ENCODE measurements around the gene CEP63.

Gene CEP63

DNA sequence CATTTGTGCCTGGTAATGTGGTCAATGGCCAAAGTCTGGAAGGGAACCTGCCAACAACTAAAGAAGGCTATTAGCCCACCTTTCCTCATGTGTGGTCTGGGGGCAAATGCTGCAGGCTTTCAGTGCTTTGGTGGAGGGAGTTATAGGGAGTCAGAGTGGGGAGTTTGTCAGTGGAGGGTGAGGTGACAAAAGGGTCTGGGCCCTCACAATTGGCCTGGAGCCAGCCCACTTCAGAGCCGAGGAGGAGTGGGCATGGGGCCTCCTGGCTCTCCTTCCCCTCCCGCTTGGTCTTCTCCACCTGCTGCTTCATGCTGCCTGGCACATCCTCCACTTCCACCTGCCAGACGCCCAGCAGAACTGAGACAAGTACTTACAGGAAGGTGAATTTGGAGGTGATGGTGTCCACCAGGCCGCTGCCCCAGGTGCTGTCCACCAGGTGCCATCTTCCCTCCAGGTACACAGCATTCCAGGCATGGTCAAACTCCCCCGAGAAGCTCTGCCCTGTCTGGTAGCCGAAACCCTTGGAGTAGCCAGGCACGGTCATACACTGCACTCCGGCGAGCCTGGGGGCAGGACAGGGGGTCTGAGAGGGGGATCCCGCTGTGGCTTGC lies 124.1 kb downstream of the CEP63 start:
- Histone ChIP-seq H3K36me3 (ENCODE audit: control insufficient read depth, insufficient read depth, low read length, severe bottlenecking) (no peaks in the 10 kb centered on the region), H3K27me3 (replicated peaks; ENCODE audit: control insufficient read depth, insufficient read depth, low read length) (no peaks in the 10 kb centered on the region), H3K9ac (ENCODE audit: low read length) (no peak overlapping the region), H3K4me1 (ENCODE audit: control insufficient read depth, insufficient read depth, low read length) (no peaks in the 10 kb centered on the region), H3K4me3 (ENCODE audit: low read length) (no peak overlapping the region), H3K9me3 (ENCODE audit: control insufficient read depth, low read length) (no peaks in the 10 kb centered on the region)
- DNase-seq (ENCODE audit: low read depth), result no peak

DNA sequence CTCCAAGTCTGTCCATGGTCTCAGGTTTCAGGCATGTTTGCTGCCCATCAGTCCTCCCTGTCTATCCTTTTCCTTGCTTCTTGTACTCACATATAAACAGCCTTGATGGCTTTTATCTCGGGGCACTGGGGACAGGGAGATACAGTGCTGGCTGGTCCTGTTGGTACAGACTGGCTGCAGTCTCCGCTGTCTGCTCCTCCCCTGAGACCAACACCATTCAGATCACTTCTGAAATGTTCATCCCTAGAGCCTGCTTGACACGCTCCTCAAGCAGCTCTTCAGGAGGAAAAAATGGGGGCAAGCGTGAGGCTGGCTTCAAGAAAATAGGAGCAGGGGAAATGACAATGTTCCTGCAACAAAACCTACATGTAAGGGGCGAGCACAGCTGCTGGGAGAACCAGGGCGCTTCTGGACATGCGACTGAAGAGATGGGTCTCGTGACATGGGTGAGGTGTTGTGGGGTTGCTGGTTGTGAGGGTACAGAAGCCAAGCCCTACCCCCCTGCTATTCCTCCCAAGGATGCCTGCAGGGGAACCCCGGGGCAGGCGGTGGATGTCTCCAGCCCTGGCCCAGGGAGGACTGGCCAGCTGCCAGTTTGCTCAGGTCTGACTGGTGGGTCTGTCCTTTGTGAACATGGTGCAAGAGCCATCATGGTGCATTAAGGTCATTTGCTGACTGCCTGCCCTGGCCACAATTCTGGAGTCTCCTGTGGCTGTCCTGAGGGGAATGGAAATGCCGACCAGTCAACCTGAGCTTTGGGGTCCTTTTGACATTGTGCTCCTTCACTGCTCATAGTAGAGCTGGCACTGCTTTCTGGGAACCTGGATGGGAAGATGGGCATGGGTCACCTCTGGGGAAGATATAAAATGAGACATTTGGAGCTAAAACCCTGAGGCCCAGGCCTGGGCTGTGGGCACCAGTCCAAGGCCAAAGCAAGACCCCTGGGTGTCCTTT lies 124.9 kb downstream of the CEP63 start:
- no peak for DNase-seq (ENCODE audit: low read depth)
- Histone ChIP-seq H3K4me1 (ENCODE audit: control insufficient read depth, insufficient read depth, low read length) (no peaks in the 10 kb centered on the region), H3K27me3 (replicated peaks; ENCODE audit: control insufficient read depth, insufficient read depth, low read length) (no peaks in the 10 kb centered on the region), H3K9ac (ENCODE audit: low read length) (no peak overlapping the region), H3K9me3 (ENCODE audit: control insufficient read depth, low read length) (no peaks in the 10 kb centered on the region), H3K36me3 (ENCODE audit: control insufficient read depth, insufficient read depth, low read length, severe bottlenecking) (no peaks in the 10 kb centered on the region), H3K4me3 (ENCODE audit: low read length) (no peak overlapping the region)

DNA sequence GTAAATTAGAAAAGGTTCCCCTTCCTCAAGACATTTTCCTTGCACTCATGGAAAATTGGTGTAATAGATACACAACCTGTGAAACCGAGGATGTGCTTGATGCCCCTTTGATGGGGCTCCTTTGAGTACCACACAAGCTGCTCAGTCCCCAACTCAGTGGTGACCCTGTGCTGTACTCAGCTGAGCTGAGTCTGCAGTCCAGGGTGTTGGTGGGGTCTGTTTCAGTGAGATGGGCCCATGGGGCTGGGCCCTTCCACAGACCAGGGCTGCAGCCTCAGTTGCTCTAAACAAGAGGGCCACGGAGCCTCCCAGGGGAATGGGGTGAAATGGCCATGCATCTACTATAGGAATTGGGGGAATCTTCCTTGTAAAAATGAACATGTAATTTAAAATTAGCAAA lies 125.7 kb downstream of the CEP63 start:
- Histone ChIP-seq H3K9ac (ENCODE audit: low read length) (no peak overlapping the region), H3K9me3 (ENCODE audit: control insufficient read depth, low read length) (no peaks in the 10 kb centered on the region), H3K4me3 (ENCODE audit: low read length) (no peak overlapping the region), H3K4me1 (ENCODE audit: control insufficient read depth, insufficient read depth, low read length) (no peaks in the 10 kb centered on the region), H3K27me3 (replicated peaks; ENCODE audit: control insufficient read depth, insufficient read depth, low read length) (no peaks in the 10 kb centered on the region), H3K36me3 (ENCODE audit: control insufficient read depth, insufficient read depth, low read length, severe bottlenecking) (no peaks in the 10 kb centered on the region)
- no peak for DNase-seq (ENCODE audit: low read depth)

DNA sequence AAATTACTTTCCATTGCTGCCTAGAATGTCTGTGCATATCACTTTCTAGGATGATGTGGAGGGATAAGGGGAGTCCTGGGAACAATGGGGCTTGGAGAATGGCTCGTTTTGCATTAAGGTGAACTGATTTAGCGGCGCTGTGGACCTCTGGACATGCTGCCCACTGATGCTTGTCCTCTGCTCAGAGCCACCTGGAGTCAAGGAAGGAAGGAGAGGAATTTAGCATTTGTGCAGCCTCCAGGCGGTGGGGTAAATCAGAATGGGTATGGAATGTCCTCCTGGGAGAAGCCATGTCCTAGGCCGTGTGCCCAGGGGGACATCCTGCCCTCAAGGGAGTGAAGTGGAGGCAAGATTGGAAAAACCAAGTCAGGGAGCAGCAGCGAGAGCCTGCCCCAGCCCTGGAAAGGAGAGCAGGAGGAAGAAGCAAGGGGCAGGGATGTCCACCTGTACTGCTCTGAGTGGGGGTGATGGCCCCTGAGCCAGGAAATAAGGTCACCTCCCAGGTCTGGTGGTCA lies 127.2 kb downstream of the CEP63 start:
- Histone ChIP-seq H3K4me1 (ENCODE audit: control insufficient read depth, insufficient read depth, low read length) (no peaks in the 10 kb centered on the region), H3K4me3 (ENCODE audit: low read length) (no peak overlapping the region), H3K9me3 (ENCODE audit: control insufficient read depth, low read length) (no peaks in the 10 kb centered on the region), H3K9ac (ENCODE audit: low read length) (no peak overlapping the region), H3K27me3 (replicated peaks; ENCODE audit: control insufficient read depth, insufficient read depth, low read length) (no peaks in the 10 kb centered on the region), H3K36me3 (ENCODE audit: control insufficient read depth, insufficient read depth, low read length, severe bottlenecking) (no peaks in the 10 kb centered on the region)
- no peak for DNase-seq (ENCODE audit: low read depth)

DNA sequence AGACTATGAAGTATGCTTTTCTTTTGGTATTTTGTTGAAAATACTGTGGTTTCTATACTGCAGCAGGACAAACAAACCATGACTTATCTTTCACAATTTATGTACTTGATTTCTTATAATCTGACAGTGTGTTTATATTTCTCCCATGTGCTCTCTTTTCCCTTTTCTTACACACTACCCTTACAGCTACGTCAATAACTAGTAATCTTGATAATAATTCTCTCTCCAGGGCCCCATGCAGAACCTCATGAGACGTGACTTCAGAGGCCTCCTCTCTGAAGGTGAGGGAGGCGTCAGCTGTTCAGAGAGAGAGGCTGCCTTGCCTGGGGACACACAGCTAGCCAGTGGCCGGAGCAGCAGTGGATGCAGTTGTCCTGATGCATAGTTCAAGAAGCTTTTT lies 129.1 kb downstream of the CEP63 start:
- Histone ChIP-seq H3K4me1 (ENCODE audit: control insufficient read depth, insufficient read depth, low read length) (no peaks in the 10 kb centered on the region), H3K9me3 (ENCODE audit: control insufficient read depth, low read length) (no peaks in the 10 kb centered on the region), H3K4me3 (ENCODE audit: low read length) (no peak overlapping the region), H3K36me3 (ENCODE audit: control insufficient read depth, insufficient read depth, low read length, severe bottlenecking) (no peaks in the 10 kb centered on the region), H3K9ac (ENCODE audit: low read length) (no peak overlapping the region), H3K27me3 (replicated peaks; ENCODE audit: control insufficient read depth, insufficient read depth, low read length) (no peaks in the 10 kb centered on the region)
- DNase-seq (ENCODE audit: low read depth), result no peak

DNA sequence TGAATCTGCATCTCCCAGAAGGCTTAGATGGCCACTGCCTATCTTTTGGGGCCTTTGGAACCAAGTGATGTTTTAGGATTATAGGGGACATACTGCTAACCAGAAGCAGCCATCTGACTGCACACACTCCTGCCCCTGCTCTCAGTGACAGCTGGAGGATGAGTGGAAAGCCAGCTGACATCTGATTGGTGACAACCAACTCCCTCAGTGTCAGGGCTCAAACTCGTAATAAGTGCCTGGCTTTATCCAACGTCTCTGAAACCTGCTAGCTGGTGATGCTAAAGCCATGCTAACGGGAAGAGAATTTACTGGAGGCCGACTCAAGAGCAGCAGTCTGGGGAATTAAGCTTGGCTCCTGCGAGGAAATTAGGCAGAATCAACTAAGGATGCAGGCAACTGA lies 129.9 kb downstream of the CEP63 start:
- no peaks in the 10 kb centered on the region for H3K9me3 ChIP-seq (ENCODE audit: control insufficient read depth, low read length)
- no peak overlapping the region for H3K9ac ChIP-seq (ENCODE audit: low read length)
- no peak for DNase-seq (ENCODE audit: low read depth)
- no peaks in the 10 kb centered on the region for H3K36me3 ChIP-seq (ENCODE audit: control insufficient read depth, insufficient read depth, low read length, severe bottlenecking)
- H3K4me3 ChIP-seq (ENCODE audit: low read length), result no peak overlapping the region
- no peaks in the 10 kb centered on the region for H3K4me1 ChIP-seq (ENCODE audit: control insufficient read depth, insufficient read depth, low read length)
- no peaks in the 10 kb centered on the region for H3K27me3 ChIP-seq (replicated peaks; ENCODE audit: control insufficient read depth, insufficient read depth, low read length)

DNA sequence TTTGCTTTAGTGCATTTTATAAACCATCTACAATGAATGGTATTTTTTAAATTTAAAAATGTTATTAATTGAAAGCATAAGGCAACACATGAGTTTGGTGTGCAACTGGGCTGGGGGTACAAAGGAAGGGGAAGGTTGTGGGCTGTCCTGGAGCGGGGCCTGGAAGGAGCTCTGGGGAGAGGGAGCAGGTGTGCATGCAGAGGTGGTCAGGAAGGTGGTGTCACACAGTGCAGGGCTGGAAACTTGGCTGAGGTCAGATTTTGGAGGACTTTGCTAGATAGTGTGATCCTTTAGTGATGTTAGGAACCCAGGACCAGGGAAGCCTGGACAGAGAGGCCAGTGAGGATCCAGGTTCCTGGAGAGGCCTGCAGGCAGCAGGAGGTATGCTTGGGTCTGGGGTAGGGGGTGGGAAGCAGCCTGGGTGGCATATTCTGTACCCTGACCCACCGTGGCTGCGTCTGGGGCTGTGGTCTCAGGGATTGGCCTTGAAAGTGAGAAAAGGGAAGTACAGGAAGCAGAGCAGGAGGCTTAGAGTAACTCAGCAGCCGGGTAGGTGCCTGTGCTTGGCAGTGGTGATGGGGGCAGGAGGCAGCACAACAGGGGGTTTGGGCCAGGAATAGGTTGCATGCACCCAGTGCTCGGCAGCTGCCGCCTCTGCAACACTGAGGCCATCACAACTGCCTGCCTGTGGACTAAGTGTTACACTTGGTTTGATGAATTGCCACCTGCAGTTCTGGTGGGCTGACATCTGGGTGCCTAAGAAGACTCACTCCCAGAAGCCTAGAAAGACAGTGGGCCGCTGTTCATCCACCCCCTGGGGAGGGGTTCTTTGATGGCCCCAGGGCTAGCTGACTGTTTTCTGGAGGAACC lies 132.0 kb downstream of the CEP63 start:
- no peaks in the 10 kb centered on the region for H3K4me1 ChIP-seq (ENCODE audit: control insufficient read depth, insufficient read depth, low read length)
- H3K36me3 ChIP-seq (ENCODE audit: control insufficient read depth, insufficient read depth, low read length, severe bottlenecking), result no peaks in the 10 kb centered on the region
- no peaks in the 10 kb centered on the region for H3K27me3 ChIP-seq (replicated peaks; ENCODE audit: control insufficient read depth, insufficient read depth, low read length)
- no peak overlapping the region for H3K4me3 ChIP-seq (ENCODE audit: low read length)
- no peak for DNase-seq (ENCODE audit: low read depth)
- H3K9me3 ChIP-seq (ENCODE audit: control insufficient read depth, low read length), result no peaks in the 10 kb centered on the region
- no peak overlapping the region for H3K9ac ChIP-seq (ENCODE audit: low read length)

DNA sequence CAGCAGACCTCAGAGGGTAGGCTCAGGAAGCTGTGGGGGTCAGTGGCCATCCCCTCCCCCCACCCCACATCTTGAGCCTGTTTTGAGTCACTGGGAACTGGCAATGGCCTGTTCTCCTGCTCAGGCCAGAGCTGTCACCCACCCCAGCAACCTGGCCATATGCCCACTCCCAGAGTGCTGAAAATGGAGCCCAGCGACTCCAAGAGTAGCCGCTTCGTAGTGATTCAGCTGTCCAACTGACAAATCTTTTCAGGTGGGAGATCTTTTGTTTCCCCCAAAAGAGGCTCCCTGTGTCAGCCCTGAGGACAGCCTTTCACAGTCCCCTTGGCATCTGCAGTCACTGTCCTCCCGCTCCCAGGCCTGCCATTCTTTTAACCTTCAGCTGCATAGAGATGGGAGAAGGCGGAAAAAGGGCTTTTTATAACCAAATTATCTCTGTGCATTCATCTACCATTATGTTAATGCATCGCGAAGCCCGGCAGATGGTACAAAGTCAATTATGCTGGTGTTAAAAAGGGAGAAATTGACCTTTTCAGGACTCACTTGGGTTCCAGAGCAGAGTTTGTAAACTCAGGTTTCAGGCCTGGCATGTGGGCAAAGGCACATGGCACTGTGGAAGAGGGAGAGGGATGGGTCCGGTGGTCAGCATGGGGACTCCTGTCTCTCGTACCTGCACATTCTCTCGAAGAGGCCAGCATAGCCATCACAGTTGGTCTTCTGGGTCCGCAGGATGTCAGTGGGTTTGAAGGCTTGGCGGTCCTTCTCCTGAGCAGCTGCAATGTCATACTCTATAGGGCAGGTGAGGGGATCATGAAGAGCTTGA lies 132.8 kb downstream of the CEP63 start:
- no peak overlapping the region for H3K9ac ChIP-seq (ENCODE audit: low read length)
- H3K4me3 ChIP-seq (ENCODE audit: low read length), result no peak overlapping the region
- no peaks in the 10 kb centered on the region for H3K36me3 ChIP-seq (ENCODE audit: control insufficient read depth, insufficient read depth, low read length, severe bottlenecking)
- no peaks in the 10 kb centered on the region for H3K27me3 ChIP-seq (replicated peaks; ENCODE audit: control insufficient read depth, insufficient read depth, low read length)
- H3K9me3 ChIP-seq (ENCODE audit: control insufficient read depth, low read length), result no peaks in the 10 kb centered on the region
- no peaks in the 10 kb centered on the region for H3K4me1 ChIP-seq (ENCODE audit: control insufficient read depth, insufficient read depth, low read length)
- DNase-seq (ENCODE audit: low read depth), result no peak

DNA sequence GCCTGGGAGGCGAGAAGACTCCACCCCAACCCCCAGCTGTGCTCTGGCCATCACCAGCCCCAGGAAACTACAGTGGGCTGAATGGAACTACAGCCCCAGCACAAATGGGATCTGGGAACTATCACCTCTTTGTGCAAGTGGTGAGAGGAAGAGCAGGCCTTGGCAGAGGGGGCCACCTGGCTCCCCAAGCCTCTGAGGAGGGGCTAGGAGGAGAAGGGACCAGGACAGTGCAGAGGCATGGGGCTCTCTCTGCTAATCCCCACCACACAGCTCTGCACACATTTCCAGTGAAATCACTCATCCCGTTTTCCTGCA lies 133.4 kb downstream of the CEP63 start:
- no peaks in the 10 kb centered on the region for H3K27me3 ChIP-seq (replicated peaks; ENCODE audit: control insufficient read depth, insufficient read depth, low read length)
- DNase-seq (ENCODE audit: low read depth), result no peak
- no peaks in the 10 kb centered on the region for H3K4me1 ChIP-seq (ENCODE audit: control insufficient read depth, insufficient read depth, low read length)
- H3K4me3 ChIP-seq (ENCODE audit: low read length), result no peak overlapping the region
- no peaks in the 10 kb centered on the region for H3K36me3 ChIP-seq (ENCODE audit: control insufficient read depth, insufficient read depth, low read length, severe bottlenecking)
- no peak overlapping the region for H3K9ac ChIP-seq (ENCODE audit: low read length)
- H3K9me3 ChIP-seq (ENCODE audit: control insufficient read depth, low read length), result no peaks in the 10 kb centered on the region

DNA sequence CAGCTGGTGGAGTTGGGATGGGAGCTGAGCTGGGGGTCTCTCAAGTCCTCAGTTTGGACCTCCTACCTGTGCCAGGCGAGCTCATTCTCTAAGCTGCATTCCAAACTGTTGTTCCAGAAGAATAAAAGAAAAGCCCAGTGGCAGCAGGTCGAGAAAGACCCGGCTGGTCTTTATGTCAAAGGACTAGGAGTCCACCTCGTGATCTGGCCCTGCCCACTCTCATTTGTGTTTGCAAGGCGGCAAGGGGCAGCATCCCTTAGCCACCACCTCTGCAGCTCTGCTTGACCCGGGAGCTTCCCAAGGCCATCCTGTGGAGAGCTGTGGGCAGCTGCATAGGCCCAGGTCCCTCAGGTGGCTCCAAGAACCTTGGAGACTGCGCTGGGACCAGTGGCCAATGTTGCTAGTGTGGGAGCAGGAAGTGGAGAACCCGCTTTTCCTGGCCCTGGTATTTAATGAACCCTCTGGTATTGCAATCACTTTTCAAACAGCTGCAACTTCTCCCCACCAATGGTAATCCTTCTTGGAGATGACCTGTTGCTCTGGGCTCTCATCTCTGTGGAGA lies 134.1 kb downstream of the CEP63 start:
- DNase-seq (ENCODE audit: low read depth), result no peak
- no peaks in the 10 kb centered on the region for H3K9me3 ChIP-seq (ENCODE audit: control insufficient read depth, low read length)
- no peak overlapping the region for H3K4me3 ChIP-seq (ENCODE audit: low read length)
- H3K4me1 ChIP-seq (ENCODE audit: control insufficient read depth, insufficient read depth, low read length), result no peaks in the 10 kb centered on the region
- H3K36me3 ChIP-seq (ENCODE audit: control insufficient read depth, insufficient read depth, low read length, severe bottlenecking), result no peaks in the 10 kb centered on the region
- no peak overlapping the region for H3K9ac ChIP-seq (ENCODE audit: low read length)
- H3K27me3 ChIP-seq (replicated peaks; ENCODE audit: control insufficient read depth, insufficient read depth, low read length), result no peaks in the 10 kb centered on the region

All from adipocyte (in vitro differentiated cells).